Colon (tissue), 2 donors: ENCODE data around the gene BTBD6.
"Not testable (repeated sequence)": the region's sequence is repeated elsewhere in the genome, so short reads cannot be mapped to it uniquely, and the experiment has no call there.

Experiments used
- FAIRE-seq: peaks from 2 replicates; lab custom pipeline; 2012; peaks lifted over from hg19 to GRCh38; lab: Jason Lieb, UNC
- donor health status: control.
- donor health status: control.

Gene BTBD6

GRCh38 chr14:105297311-105297710, 49.0 kb downstream of the BTBD6 start:
- FAIRE-seq = not testable (repeated sequence)

GRCh38 chr14:105299654-105300541, 51.6 kb downstream of the BTBD6 start:
- FAIRE-seq = no peak
